ENCODE results near the gene KCNJ5.

DNA sequence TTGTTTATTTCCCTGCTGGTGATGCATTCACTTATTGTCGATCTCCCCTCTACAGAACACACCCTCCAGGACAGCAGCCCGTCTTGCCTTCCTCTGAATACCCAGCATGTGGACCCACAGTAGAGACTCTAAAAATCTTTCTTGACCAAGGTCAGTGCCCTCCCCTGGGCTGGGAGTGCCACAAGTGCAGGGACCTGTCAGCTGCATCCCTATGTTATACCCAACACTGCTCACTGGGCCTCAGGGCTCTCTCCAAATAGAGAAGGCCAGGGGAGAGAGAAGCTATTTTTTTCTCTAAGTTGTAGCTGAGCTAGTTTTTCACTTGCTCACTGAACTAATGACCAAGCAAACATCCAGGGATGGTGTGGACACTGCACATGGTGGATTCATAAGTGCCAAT, 33.8 kb upstream of the KCNJ5 start:
- no peak for TF ChIP-seq PATZ1 (CRISPR knock-in tag; IDR thresholded peaks at IDR 0.05; ENCODE audit: borderline replicate concordance)
- no peak for TF ChIP-seq RARB (CRISPR knock-in tag; IDR thresholded peaks at IDR 0.05)
- no peak for TF ChIP-seq ARNTL (CRISPR knock-in tag; IDR thresholded peaks at IDR 0.05; ENCODE audit: borderline replicate concordance, low read depth)
